Measurements from ENCODE around the gene CRB3.

Gene CRB3

GRCh38 chr19:6472713-6473112 lies 8.6 kb downstream of the CRB3 start:
- H3K4me1 Mint-ChIP-seq = peaks cover 10% of the 10 kb centered on the region

DNA sequence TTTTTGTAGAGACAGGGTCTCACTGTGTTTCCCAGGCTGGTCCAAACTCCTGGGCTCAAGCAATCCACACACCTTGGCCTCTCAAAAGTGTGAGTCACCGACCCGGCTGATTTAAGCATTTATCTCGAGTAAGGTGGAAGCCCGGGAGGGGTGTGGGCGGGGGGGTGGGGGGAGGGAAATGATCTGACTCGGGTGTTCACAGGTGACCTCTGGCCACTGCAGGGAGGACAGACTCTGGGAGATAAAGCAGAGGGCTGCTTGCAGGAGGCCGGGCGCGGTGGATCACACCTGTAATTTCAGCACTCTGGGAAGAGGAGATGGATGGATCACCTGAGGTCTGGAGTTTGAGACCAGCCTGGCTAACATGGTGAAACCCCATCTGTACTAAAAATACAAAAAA lies 9.6 kb downstream of the CRB3 start:
- H3K4me1 Mint-ChIP-seq = peaks cover 10% of the 10 kb centered on the region
- no peak for DNase-seq
- no peak for TF ChIP-seq CTCF (IDR thresholded peaks at IDR 0.05)
- H3K36me3 Mint-ChIP-seq (ENCODE audit: low read depth) = no peaks in the 10 kb centered on the region
- H3K9me3 Mint-ChIP-seq = no peaks in the 10 kb centered on the region
- no peak overlapping the region for H3K27ac Mint-ChIP-seq
- H3K27me3 Mint-ChIP-seq (ENCODE audit: low read depth, poor library complexity) = peaks cover 57% of the 10 kb centered on the region
- H3K4me3 Mint-ChIP-seq = no peak overlapping the region

More at GRCh38 chr19:6472713-6473112, 8.6 kb downstream of the CRB3 start:
- Mint-ChIP-seq H3K27me3 (ENCODE audit: low read depth, poor library complexity) (peaks cover 66% of the 10 kb centered on the region), H3K4me3 (no peak overlapping the region), H3K36me3 (ENCODE audit: low read depth) (no peaks in the 10 kb centered on the region), H3K27ac (no peak overlapping the region), H3K9me3 (no peaks in the 10 kb centered on the region)
- DNase-seq = no peak
- TF ChIP-seq CTCF (IDR thresholded peaks at IDR 0.05) = no peak

DNA sequence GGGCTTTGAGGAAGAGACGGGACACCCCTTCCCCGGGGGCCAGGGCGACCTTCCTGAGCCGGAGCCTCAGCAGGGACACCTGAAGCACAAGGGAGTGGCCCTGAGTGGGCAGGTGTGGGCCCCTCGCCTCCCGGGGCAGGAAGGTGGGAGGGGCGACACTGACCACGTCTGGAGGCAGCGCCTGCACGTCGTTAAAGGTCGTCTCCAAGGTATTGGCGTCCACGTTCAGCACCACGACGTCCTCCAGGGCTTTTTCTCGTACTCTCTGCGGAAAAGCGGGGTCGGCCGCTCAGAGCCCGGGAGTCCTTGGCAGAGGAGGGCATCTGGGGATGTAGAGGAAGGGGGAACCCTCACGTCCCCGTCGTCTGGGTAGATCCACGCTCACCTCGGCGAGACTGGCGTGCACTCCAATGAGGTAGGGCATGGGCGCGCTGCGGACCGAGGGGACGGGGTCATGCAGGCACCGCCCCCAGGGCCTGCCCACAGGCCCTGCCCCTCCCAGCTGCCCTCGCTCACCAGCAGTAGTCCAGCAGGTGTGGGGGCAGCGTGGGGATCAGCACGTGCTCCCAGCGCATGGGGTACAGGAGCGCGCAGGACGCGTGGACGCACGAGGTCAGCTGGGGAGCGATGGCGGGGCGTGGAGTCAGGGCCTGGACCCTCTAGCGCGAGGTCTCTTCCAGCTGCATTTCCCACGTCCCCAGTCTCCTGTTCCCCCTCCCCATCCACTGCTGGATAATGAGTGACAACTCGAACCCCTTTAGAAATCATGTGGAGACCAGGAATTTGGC lies 11.4 kb downstream of the CRB3 start:
- H3K4me1 Mint-ChIP-seq = no peaks in the 10 kb centered on the region
- TF ChIP-seq CTCF (IDR thresholded peaks at IDR 0.05) = no peak
- H3K27ac Mint-ChIP-seq = no peak overlapping the region
- H3K9me3 Mint-ChIP-seq = no peaks in the 10 kb centered on the region
- peak overlapping the region; percentile 74 for H3K4me3 Mint-ChIP-seq
- H3K36me3 Mint-ChIP-seq (ENCODE audit: low read depth) = no peaks in the 10 kb centered on the region
- H3K27me3 Mint-ChIP-seq (ENCODE audit: low read depth, poor library complexity) = peaks cover 60% of the 10 kb centered on the region
- DNase-seq = peak; percentile 31

DNA sequence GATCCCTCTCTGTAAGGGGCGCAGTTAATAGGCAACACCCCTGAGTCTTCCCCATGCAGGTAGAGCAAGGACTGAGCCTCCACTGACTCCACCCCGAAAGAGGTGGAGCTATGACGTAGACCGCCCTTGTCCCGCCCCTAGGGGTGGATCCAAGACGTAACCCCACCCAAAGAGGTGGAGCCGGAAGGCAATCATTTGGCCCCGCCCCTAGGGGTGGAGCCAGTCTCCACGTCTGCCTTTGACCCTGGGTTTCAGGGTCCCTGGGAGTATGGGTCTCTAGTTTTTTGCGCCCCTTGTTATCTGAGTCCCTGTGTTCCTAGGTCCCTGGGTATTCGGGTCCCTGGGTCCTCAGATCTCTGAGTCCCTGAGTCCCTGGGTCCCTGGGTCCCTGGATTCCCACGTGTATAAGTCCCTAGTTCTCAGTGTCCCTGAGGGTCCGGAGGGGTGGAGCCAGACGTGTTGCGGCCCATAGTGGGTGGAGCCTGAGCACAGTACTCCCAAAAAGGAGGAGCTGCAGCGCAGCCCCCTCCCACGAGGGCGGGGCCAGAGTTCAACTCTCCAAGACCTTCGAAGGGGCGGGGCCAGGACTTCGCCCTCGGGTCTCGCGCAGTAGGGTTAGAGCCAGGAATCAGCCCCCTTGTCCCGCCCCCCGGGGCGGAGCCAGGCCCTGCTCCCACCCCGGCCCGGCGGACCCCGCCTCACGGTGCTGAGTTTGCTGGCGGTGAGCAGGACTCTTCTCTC lies 12.3 kb downstream of the CRB3 start:
- DNase-seq = peak; percentile 99
- H3K4me3 Mint-ChIP-seq = peak overlapping the region; percentile 74
- H3K9me3 Mint-ChIP-seq = no peaks in the 10 kb centered on the region
- H3K36me3 Mint-ChIP-seq (ENCODE audit: low read depth) = no peaks in the 10 kb centered on the region
- H3K27me3 Mint-ChIP-seq (ENCODE audit: low read depth, poor library complexity) = peaks cover 64% of the 10 kb centered on the region
- no peak overlapping the region for H3K27ac Mint-ChIP-seq
- TF ChIP-seq CTCF (IDR thresholded peaks at IDR 0.05) = no peak
- peaks cover 5% of the 10 kb centered on the region for H3K4me1 Mint-ChIP-seq

GRCh38 chr19:6476896-6477431 lies 12.9 kb downstream of the CRB3 start:
- Mint-ChIP-seq H3K36me3 (ENCODE audit: low read depth) (no peaks in the 10 kb centered on the region), H3K4me3 (peak overlapping the region; percentile 38)

More at GRCh38 chr19:6476896-6477431, 12.9 kb downstream of the CRB3 start:
- DNase-seq = no peak
- H3K4me1 Mint-ChIP-seq = peaks cover 11% of the 10 kb centered on the region
- no peaks in the 10 kb centered on the region for H3K9me3 Mint-ChIP-seq
- no peak overlapping the region for H3K27ac Mint-ChIP-seq
- peaks cover 65% of the 10 kb centered on the region for H3K27me3 Mint-ChIP-seq (ENCODE audit: low read depth, poor library complexity)
- no peak for TF ChIP-seq CTCF (IDR thresholded peaks at IDR 0.05)

All from nephron progenitor cell (in vitro differentiated cells).